Heart left ventricle (tissue), 13 donors: ENCODE data around the gene EXOC1L.

Source experiments
- POLR2A ChIP-seq, 2 donors: fragments of 450-650 bp; IDR thresholded peaks; one replicate each; pipeline ENCODE4 v1.6.1; 2017; ENCODE audit warnings: antibody characterized with exemption in 2 of 2, mild to moderate bottlenecking in 2 of 2, moderate library complexity in 2 of 2
- TF ChIP-seq, protein P1 (sequence below), 12 donors: fragments of 200-600 bp; sonication (generic) in 4 of 12; IDR thresholded peaks; one replicate each; pipeline versions ENCODE4 v1.5.0 to v1.8.0; 2018 to 2022; ENCODE audit warnings: antibody characterized with exemption in 12 of 12, mild to moderate bottlenecking in 5 of 12
- donor health status: ischemic (EF 13 %, LVEDD 7.1; RV severe dilation, severe dysfunction).
- donor health status: DM: no; HTN: yes; CAD: no.
- donor health status: DM: no; HTN: no; CAD: no.
- donor health status: ischemic (EF 25% LVEDD 6.9; RV normal size, moderate dysfunction).
- donor health status: ischemic (EF 25% LVEDD 5.7; RV mildly dilated, moderate dysfunction).
- donor health status: ischemic (EF 35%, LVEDD 5.7; RV mildly dilated, moderate dysfunction).
- donor health status: nonischemic (EF 11% LVEDD 7.7; RV severe dilation, severe dysfunction).
- donor health status: DM: yes; HTN: yes; CAD: no.
- donor health status: PGD.
- donor health status: ischemic (EF 29% LVEDD 5.4; RV normal size, mild dysfunction).
- donor health status: nonischemic (EF 23%, LVEDD 6.1; RV moderate dilation, normal function).

DNA sequence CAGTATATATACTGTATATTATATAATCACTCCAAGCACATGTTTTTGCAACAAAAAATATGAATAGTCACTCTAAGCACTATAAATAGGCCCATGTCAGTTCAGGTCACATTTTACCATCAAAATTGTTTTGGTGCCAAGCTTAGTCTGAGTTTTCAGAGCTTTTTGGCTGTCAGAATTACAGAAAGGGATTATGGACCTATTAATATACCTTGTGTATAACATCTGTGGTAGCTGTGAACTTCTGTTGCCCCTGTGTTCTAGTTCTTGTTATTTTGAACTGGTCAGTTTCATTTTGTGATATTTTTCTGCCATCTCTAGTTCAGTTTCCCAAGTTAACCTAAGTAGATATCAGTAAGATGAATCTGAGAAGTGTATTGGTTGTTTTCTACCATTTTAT is 56.8 kb downstream of the EXOC1L start:
- TF ChIP-seq, protein P1, sequence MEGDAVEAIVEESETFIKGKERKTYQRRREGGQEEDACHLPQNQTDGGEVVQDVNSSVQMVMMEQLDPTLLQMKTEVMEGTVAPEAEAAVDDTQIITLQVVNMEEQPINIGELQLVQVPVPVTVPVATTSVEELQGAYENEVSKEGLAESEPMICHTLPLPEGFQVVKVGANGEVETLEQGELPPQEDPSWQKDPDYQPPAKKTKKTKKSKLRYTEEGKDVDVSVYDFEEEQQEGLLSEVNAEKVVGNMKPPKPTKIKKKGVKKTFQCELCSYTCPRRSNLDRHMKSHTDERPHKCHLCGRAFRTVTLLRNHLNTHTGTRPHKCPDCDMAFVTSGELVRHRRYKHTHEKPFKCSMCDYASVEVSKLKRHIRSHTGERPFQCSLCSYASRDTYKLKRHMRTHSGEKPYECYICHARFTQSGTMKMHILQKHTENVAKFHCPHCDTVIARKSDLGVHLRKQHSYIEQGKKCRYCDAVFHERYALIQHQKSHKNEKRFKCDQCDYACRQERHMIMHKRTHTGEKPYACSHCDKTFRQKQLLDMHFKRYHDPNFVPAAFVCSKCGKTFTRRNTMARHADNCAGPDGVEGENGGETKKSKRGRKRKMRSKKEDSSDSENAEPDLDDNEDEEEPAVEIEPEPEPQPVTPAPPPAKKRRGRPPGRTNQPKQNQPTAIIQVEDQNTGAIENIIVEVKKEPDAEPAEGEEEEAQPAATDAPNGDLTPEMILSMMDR (IDR thresholded peaks at IDR 0.05) = no peak
- TF ChIP-seq POLR2A (IDR thresholded peaks at IDR 0.05) = no peak
